ENCODE results near the gene TSPAN18.

TSPAN18 gene

DNA sequence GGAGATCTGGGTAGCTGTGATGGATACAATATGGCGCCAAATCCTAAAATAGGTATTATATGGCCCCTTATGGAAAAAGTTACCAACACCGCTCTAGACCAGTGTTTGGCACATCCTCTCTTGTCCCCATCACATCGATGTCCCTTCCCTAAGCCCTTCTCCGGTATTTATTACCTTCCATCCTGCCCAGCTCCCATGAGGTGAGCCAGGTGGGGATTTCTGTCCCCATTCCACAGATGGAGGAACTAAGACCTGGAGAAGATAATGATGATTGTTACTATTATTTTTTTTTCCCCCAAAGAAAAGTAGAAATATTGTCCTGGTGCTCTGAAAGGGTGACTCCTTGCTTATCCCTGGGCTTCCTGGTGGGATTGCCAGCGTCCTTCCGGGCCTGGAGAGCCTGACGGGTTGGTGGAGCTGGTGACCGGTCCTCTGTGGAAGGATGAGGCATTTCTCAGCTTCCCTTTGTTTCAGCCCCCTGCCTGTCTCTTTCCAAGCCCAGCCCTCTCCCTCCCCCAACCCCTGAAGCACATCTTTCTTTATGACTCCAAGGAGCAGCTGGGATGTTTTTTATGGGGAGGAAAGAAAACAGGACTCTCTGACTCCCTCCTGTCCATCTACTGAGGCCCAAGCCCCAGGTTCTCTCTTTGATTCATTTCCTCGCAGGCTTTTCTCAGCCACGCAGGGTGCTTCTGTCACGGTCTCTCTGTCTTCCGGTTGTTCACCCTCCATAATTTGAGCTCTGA is 158.5 kb downstream of the TSPAN18 start:
- DNase-seq (ENCODE audit: low read depth in 2 of 2, low spot score in 1 of 2), result no peak

DNA sequence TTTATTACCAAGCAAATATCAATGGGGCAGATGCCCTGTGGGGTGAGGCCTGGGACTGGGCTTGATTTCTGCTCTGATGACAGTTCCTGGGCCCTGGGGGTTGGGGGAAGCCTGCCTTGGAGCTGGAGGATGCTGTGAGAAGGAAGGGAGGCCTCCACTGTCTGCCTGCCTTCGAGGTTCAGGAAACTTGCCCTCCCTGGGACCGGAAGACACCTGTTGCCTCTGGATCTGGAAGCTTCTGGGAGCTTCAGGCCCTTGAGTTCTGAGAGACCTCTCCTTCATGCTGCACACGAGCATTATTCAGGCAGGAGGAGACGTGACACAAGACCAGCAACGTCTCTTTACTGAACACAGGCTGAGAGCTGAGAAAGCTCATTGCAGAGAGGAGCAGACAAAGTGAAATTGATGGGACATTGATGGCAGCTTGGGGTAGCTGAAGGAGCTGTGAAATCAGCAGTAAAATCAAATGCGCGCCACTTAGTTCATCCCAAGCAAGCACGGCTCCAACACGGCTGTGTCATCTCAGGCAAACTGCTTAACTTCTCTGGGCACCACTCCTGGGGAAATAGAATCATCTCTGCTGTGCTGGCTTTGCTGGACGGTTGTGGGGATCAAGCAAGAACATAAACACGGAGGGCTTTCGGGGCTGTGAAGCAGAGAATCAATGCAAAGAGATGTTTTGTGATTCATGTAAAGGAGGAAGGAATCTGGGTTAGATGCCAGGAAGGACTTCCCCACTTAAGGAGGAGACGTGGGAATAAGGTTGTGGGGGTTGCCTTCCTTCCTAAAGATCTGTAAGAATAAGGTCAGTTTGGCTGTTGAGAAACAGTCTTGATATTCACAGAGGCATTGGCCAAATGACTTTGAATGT is 159.4 kb downstream of the TSPAN18 start:
- no peak for DNase-seq (ENCODE audit: low read depth in 2 of 2, low spot score in 1 of 2)

DNA sequence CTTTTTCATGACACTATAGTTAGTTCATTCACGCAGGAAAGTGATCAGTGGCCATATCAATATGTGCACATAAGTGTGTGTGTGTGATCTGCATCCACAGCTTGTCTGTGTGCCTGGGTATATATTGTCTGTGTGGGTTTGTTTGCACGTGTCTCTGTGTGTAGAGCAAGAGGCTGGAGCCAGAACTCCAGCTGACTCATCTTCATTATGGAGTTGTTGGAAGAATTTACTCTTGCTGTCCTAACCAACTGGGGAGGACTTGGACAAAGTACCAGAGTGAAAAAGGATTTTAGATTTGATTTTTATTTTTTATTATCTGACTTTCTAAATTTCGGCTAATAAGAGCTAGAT is 160.0 kb downstream of the TSPAN18 start:
- no peak for DNase-seq (ENCODE audit: low read depth in 2 of 2, low spot score in 1 of 2)

DNA sequence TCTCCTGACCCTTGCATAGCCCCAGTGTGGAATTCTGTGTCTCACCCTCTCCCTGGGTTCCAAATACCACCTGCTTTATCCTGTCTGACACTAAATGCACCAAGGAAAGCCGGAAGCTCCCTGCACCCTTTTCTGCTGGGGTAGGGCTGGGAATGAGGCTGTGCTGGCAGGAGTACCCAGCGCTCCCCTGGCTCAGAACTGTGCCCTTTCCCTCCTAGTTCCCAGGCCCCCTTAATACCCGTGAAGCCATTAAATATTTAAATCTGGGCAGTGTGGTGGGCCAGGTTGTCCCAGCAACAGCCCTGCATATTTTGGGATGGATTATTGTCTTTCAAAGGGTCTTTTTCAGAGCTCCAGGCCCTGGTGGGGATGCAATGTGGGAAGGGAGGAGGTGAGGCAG is 160.9 kb downstream of the TSPAN18 start:
- DNase-seq (ENCODE audit: low read depth in 2 of 2, low spot score in 1 of 2), result no peak

DNA sequence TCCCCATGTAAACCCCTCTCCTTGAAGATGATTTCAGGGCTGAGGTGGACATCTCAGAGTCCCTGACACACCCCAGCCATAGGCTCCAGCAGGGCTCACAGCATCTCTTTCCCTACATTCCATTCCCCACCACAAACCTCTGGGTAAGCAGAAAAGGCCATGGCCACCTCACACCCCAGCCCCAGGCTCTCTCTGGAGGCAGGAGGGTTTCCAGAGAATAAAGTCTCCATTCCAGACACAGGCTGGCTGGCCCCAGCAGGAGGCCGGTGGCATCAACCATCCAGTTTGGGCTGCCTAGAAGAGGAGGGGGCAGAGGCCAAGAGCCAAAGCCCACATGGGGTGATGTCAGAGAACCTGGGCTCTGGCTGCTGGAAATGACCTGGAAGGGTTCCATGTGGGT is 162.5 kb downstream of the TSPAN18 start:
- DNase-seq (ENCODE audit: low read depth in 2 of 2, low spot score in 1 of 2), result no peak

DNA sequence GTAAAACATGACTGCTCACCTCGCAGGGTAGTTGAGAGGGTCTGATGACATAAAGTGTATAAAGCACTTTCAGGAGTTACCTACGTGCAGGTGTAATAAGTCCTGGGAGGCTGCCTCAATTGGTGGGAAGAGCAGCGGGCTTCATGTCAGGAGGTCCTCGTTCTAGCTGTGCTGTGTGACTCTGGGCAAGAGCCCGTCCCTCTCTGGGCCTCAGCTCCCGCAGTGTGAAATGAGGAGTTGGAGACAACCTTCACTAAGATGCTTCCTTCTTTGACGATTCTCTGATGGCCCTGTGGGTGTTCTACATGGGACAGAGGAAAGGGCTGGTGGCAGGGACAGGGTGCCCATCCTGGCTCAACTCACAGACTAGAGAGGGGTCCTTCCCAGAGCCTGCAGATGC is 166.1 kb downstream of the TSPAN18 start:
- no peak for DNase-seq (ENCODE audit: low read depth in 2 of 2, low spot score in 1 of 2)

DNA sequence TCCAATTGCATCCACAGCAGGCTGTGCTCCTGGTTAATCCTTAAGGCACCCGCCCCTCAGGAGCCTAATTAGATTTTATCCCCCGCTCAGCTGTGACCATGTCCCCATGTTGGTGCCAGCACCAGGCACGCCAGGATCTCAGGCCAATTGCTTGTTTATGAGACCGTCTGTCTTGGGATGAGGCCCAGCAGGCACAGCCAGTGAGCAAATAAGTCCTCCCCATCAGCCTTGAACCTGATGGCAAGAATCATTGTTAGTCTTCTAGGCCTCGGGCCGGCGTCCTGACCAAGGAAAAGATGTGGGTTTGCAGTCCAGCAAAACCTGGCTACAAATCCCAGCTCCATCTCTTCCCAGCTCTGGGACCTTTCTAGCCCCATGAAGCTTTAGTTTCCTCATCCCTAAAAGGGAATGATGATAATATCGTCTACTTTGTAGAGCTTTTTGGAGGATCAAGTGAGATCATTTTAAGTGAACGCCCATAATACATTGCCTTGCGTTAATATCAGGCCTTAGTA is 166.6 kb downstream of the TSPAN18 start:
- no peak for DNase-seq (ENCODE audit: low read depth in 2 of 2, low spot score in 1 of 2)

DNA sequence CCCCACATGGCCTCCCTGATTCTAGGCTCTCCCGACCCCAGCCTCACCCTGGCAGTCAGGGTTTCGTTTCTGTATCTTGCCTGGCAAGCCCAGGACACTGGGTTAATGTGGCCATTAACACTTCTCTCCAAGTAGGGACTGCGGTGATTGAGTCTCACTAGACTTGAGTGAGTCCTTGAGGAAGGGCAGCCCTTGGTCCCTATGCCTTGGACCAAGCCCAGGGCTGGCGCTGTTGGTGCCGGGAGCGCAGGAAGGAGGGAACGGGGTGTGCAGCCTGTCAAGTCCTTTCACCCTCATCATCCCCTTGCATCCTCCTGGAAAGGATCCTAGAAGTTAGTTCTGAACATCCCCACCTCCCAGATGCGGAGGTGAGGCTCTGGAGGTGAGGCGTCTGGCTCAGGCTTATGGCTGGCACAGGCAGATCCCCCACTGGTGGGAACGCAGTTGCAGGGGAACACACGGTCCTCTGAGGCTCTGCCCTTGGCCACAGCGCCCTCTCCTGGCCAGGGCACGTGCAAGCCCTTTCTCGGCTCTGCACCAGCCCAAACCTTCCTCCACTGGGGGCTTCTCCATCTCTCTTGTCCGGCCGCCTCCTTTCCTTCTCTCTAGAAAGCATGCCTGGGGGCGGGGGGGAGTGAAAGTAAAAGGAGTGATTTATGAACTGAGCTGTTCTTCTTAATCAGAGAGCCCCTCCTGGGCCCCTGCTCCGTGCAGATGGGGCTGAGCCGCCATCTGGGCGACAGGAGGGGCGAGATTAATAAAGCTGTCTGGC is 167.3 kb downstream of the TSPAN18 start:
- DNase-seq (ENCODE audit: low read depth in 2 of 2, low spot score in 1 of 2), result peak; percentile 11 to 20

DNA sequence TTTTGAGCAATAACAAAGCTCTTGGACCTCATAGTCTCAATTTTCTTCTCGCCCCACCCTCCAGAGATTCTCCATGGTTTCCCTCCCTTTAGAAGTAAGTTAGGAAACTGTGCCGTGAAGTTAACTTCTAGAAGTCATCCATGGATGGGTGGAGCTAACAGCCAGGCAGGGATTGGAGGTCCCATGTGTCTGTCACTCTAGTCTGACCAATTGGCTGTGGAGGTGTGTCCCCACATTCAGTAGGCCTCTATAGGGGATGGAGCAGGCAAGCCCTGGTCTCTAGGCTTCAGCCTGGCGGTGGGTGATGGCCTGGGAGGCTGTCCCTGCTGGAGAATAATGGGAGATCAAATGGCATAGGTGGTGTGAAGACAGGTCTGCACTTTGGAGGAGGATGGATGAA is 173.2 kb downstream of the TSPAN18 start:
- no peak for DNase-seq (ENCODE audit: low read depth in 2 of 2, low spot score in 1 of 2)

DNA sequence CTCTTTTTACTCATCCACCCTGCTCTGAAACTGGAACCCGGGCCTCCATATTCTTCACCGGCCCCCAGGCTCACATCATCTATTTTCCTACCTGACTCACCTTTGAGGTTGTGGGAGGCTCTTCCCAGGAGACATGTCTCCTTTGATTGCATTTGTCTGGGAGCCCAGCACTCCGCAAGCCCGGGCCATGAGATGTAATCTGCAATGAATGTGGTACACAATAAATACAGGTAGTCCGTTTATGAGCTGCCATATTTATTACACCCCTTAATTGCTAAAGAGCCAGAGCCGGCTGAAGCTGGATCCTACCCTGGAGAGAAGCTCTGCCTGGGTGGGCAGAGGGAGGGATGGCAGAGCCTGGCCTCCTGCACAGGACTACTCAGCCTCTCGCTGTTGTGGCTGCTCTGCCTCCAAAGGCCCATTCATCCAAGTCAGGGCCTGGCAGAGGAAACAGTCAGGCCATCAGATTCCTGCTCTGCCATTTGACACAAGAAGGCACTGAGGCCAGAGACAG is 174.4 kb downstream of the TSPAN18 start:
- DNase-seq (ENCODE audit: low read depth in 2 of 2, low spot score in 1 of 2), result no peak

DNA sequence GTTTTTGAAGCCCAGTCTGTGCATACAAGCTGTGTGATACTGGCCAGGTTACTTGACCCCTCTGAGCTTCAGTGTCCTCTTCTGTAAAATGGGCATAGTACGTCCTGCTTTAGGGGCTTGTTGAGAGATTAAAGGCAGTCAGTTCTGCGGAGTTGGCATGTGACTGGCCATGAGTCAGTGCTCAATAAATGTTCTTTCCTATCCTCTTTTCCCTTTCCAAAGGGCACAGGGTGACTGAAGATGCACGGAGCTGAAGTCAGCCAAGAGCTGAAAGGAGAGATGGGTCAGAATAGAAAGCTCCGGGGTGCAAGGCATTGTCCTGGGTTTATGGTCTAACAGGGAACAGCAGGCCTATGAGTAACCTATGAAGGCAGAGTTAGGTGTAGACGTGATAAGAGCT is 175.0 kb downstream of the TSPAN18 start:
- DNase-seq (ENCODE audit: low read depth in 2 of 2, low spot score in 1 of 2), result no peak

DNA sequence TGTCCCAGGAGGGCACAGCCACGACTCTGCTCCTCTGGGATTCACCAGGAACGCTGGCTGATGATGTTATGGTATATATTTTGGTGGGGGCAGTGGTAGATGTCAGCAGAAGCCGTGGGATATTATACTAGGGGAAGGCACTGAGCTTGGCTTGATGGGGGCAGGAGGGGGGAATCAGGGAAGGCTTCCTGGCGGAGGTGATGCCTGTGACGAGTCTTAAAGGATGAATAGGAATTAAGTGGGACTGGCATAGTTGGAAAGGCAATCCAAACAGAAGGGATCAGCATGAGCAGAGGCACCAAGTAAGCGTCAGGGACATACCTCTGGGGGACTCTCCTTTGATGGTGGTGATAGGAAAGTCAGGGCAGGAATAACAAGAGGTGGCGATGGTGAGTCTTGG is 176.3 kb downstream of the TSPAN18 start:
- DNase-seq (ENCODE audit: low read depth in 2 of 2, low spot score in 1 of 2), result no peak

DNA sequence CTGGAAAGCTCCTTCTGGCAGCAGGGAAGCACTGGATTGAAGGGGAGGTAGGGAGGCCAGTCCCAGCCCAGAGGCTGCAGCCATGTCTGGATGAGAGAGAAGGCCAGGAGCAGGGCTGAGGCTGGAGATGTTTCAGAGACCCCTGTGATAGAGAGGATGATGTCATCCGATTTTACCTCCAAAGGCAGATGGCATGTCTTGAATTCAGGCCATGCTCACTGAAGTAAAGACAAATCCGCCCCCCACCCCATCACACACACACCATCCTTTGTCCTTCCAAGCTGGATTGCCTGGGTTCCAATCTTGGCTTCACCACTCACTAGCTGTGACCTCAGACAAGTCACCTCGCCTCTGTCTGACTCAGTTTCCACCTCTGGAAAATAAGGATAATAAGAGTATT is 176.8 kb downstream of the TSPAN18 start:
- no peak for DNase-seq (ENCODE audit: low read depth in 2 of 2, low spot score in 1 of 2)

DNA sequence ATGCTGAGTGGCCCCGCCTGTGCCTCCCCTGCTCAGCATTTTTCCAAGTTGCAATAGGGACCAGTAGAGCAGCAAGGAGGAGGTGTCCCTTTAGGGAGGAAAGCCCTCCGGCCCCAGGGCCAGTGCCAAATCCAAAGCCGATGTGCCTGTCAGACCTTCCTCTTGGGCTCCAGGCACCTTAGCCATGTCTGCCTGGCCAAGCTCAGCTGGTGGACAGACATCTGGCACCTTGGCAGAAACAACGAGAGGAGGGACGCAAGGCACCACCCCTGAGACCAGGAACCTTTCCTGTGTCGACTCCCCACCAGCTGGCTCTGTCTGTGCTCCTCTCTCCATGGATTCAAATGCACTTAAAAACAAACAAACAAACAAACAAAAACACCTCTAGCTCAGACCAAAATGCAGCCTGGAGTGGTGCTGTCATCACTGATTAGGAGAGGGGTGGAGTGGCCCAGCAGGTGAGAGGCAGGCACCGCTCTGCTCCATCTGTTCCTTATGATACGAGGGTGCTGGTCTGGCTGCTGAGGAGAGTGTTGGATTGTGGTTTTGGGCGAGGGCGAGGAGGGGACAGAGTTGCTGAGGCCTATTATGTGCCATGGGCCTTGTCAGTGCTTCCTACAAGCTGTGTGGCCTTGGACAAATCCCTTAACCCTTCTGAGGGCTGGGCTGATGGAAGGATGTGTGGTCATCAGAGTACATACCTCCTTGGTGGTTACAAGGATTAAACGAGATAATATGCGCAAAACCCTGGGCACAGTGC is 177.7 kb downstream of the TSPAN18 start:
- DNase-seq (ENCODE audit: low read depth in 2 of 2, low spot score in 1 of 2), result no peak

DNA sequence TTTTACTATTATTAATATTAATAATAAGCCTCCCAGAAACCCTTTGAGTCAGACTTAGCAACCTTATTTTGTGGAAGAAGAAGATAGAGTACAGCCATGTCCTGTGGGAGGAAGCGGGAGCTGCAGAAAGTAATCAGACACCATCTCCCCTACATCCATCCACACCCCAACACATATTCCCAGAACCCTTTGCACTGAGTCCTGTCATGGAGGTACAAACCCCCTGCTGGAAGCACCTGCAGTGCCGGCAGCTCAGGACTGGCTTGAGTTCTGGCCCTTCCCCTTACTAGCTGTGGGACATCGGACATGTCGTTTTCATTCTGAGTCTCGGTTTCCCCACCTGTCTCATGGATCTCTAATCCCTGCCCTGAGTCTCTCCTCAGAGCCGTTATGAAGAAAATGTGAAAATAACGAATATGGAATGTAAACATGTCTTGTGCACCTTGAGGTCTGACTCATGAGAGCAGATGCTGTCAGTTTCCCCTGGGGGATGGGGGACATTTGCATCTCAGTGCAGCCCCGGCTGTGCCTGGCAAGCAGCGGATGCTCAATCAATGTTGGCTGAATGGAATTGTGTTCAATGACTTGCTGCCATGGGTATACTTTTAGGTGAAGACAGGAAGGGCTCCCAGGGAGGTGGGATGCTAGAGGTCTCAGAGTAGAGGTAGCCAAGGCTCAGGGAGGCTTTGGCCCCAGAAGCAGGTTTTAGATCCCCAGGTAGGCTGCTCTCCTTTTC is 178.5 kb downstream of the TSPAN18 start:
- no peak for DNase-seq (ENCODE audit: low read depth in 2 of 2, low spot score in 1 of 2)

DNA sequence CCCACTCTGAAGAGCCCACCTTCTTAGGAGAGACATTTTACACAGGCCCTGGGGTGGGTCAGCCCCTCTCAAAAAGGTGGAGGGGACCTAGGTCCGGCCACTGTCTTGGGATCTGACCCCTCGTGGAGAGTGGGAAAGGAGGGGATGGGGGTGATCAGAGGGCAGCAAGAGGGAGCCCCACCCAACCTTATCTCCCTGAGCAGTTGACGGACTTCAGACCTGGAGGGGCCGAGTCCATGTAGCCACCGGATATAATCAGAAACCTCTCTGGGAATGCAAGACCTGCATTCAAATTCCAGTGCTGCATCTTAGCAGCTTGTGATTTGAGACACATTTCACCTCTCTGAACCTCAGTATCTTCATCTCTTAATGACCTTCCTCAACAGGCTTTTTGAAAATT is 179.9 kb downstream of the TSPAN18 start:
- no peak for DNase-seq (ENCODE audit: low read depth in 2 of 2, low spot score in 1 of 2)

DNA sequence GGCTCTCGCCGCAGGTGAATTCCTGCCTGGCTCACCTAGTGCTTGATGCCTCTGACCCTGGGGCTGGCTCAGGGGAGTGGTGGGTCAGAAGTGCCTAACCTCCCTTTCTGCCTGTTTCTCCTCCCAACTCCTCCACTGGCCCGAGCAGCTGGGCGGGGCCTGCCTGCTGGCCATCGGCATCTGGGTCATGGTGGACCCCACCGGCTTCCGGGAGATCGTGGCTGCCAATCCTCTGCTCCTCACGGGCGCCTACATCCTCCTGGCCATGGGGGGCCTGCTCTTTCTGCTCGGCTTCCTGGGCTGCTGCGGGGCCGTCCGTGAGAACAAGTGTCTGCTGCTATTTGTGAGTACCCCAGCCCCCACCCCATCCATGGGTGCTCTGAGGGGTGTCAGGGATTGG is 182.8 kb downstream of the TSPAN18 start:
- no peak for DNase-seq (ENCODE audit: low read depth in 2 of 2, low spot score in 1 of 2)

DNA sequence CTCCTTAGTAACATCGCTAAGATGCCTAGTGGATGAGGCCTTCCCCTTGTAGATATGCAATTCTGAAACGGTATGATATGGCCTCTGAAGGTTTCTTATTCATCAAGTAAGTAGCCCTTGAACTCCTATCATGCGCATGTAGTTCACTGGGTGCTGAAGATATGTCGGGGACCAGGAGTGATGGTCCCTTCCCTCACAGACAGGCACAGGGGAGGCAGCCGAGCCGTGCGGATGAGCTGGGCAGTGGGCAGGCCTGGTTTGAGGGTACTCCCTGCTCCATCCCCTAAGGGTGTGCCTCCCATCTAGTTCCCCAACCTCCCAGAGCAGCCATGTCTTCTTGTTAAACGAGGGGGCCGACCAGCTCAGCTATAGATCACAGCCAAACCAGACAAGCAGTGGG is 183.8 kb downstream of the TSPAN18 start:
- no peak for DNase-seq (ENCODE audit: low read depth in 2 of 2, low spot score in 1 of 2)

DNA sequence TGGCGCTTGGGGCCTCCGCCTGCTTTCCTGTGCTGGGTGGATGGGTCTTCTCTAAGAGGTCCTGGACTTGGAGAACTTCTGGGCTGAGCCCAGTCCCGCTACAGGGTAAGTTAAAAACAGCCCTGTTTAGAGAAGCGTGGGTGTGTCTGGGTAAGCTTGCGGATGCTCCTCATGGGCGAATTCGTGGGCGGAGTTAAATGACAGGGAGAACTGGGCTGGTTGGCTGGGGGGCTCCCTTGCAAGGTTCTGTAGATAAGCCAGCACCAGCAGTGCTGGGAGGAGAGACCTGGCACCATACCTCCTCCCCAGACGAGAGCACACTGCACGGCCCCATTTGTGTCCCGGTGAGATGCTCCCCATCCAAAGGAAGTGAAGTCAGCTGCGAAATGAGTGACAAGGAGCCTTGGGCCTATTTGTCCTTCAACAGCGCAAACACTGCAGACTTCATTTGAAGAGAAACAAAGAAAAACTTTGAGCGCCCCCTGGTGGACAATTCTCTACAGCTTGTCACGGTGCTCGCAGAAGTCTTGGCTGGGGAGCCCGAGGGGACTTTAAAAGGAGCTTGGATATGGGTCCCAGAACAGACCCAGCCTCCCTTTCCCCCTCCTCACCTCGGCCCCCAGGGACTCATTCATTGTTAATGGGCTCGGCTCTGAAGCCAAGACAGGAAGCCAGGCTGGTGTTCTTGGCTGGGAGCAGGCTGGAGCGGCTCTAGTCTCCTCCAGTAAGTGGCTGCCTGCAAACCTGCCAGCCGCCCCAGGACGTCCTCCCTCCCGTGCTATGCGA is 184.5 kb downstream of the TSPAN18 start:
- DNase-seq (ENCODE audit: low read depth in 2 of 2, low spot score in 1 of 2), result peak; percentile 57 to 91

Measured in stimulated activated CD8-positive, alpha-beta memory T cell treated with anti-CD3 and anti-CD28 coated beads, Interleukin-4, amount 100 ng/mL, for 4 hours (primary cell).